ENCODE results near the gene RRBP1. TPM values are rescaled to one million over a fixed set of nuclear protein-coding genes. Genes with fewer than 3 reads are reported as not detected.
A peak's percentile ranks its signal among the peaks of the same experiment; 100 is the strongest.

RRBP1 gene
- total and polyA plus RNA-seq, 2 of the 4 experiments (the other 2 are of a cell fraction), result 90.2 to 136 TPM

- intact Hi-C loops (cut with micrococcal nuclease), result no loop called here
- no peak for ATAC-seq (ENCODE audit: low read depth)
Measured at GRCh38 chr20:17626217-17627007, 55.6 kb downstream of the RRBP1 start.

More at GRCh38 chr20:17626217-17627007, 55.6 kb downstream of the RRBP1 start:
- H4K5ac ChIP-seq (ENCODE audit: low read depth, low read length), result no peak overlapping the region
- H3K27ac ChIP-seq (ENCODE audit: insufficient read depth, low read length), result no peak overlapping the region
- BruUV-seq (replicated peaks), result no TSS peak
- H4K91ac ChIP-seq (ENCODE audit: insufficient read depth, low read depth, low read length), result no peak overlapping the region
- H3K9me1 ChIP-seq (ENCODE audit: insufficient read depth, low read length), result no peaks in the 10 kb centered on the region
- H4K8ac ChIP-seq (ENCODE audit: low read depth in 2 of 2, low read length in 2 of 2), result no peak overlapping the region
- no peak for DNase-seq
- peaks cover 84% of the 10 kb centered on the region for H4K20me1 ChIP-seq (ENCODE audit: insufficient read depth, low read length)
- no peak overlapping the region for H2AK5ac ChIP-seq (ENCODE audit: low read depth, low read length)
- H2BK20ac ChIP-seq (ENCODE audit: low read depth, low read length), result no peak overlapping the region
- H3K23ac ChIP-seq (ENCODE audit: low read depth, low read length), result no peak overlapping the region
- no peak overlapping the region for H2BK15ac ChIP-seq (ENCODE audit: low read depth, low read length)
- no peak overlapping the region for H3K18ac ChIP-seq (ENCODE audit: low read depth, low read length)
- no peak overlapping the region for H3K4me3 ChIP-seq (ENCODE audit: insufficient read depth, low read depth, low read length)
- H2AFZ ChIP-seq (replicated peaks; ENCODE audit: low read length, poor library complexity), result peak overlapping the region; percentile 35
- WGBS, 2 experiments (ENCODE audit: extremely low coverage in 2 of 2, insufficient read length in 1 of 2), result 85% methylated on average over 8 of the region's 18 CpGs; no CpG with 5 or more reads in 1 of the 2 experiments
- peak overlapping the region; percentile 5 for H2AK9ac ChIP-seq (replicated peaks; ENCODE audit: low read depth, low read length, poor library complexity)
- H3K79me1 ChIP-seq (ENCODE audit: low read depth in 1 of 2, low read length in 2 of 2), result peaks cover 32 to 89% of the 10 kb centered on the region in 2 experiments
- in situ Hi-C loops (cut with MboI; ENCODE audit: low sequenced_read_pairs) (loop anchor here (25.0 kb wide), 1 partner anchor 511 kb away; the partner anchor contains the start of genes KAT14 and PET117), dilution Hi-C loops (cut with HindIII; ENCODE audit: low sequenced_read_pairs, unreplicated experiment) (no loop called here)
- no peak overlapping the region for H3K14ac ChIP-seq (replicated peaks; ENCODE audit: low read depth, low read length)
- peaks cover 97% of the 10 kb centered on the region for H3K36me3 ChIP-seq (ENCODE audit: control insufficient read depth, insufficient read depth, low read length)
- ChIA-PET CTCF (no interaction called here), POLR2A (ENCODE audit: unreplicated experiment) (no interaction called here)
- no peak overlapping the region for H3K56ac ChIP-seq (ENCODE audit: extremely low read depth, insufficient read depth, low read length)
- no peak overlapping the region for H3K4me2 ChIP-seq (ENCODE audit: low read depth, low read length)
- no peak overlapping the region for H3K4ac ChIP-seq (ENCODE audit: low read depth, low read length)
- no peaks in the 10 kb centered on the region for H3K4me1 ChIP-seq (ENCODE audit: control insufficient read depth, insufficient read depth, low read length)
- TF ChIP-seq MAZ (IDR thresholded peaks at IDR 0.05; ENCODE audit: borderline replicate concordance, low read depth, low read length), result no peak
- TF ChIP-seq POLR2A (IDR thresholded peaks at IDR 0.05; ENCODE audit: low read depth, low read length), result no peak
- no peak for TF ChIP-seq RCOR1 (IDR thresholded peaks at IDR 0.05; ENCODE audit: insufficient replicate concordance, low read length)
- TF ChIP-seq BHLHE40 (IDR thresholded peaks at IDR 0.05; ENCODE audit: low read depth, low read length), result no peak
- no peak for TF ChIP-seq NFE2L2 (IDR thresholded peaks at IDR 0.05; ENCODE audit: low read depth, low read length)
- no peak for TF ChIP-seq MAFK (IDR thresholded peaks at IDR 0.05; ENCODE audit: low read depth, low read length)
- no peak for TF ChIP-seq USF2 (IDR thresholded peaks at IDR 0.05; ENCODE audit: low read depth, low read length)
- TF ChIP-seq RFX5 (IDR thresholded peaks at IDR 0.05; ENCODE audit: low read depth, low read length), result no peak
- no peak for TF ChIP-seq ELK1 (IDR thresholded peaks at IDR 0.05; ENCODE audit: borderline replicate concordance, low read depth, low read length)
- no peak overlapping the region for H3K9ac ChIP-seq (ENCODE audit: low read depth, low read length)
- no peak overlapping the region for H2BK5ac ChIP-seq (ENCODE audit: low read depth, low read length, poor library complexity, severe bottlenecking)
- no peaks in the 10 kb centered on the region for H3K9me3 ChIP-seq (ENCODE audit: control insufficient read depth, insufficient read depth, low read length)
- H3K27me3 ChIP-seq (ENCODE audit: control insufficient read depth, insufficient read depth, low read length), result no peaks in the 10 kb centered on the region
- H2BK120ac ChIP-seq (ENCODE audit: low read depth, low read length), result no peak overlapping the region
